ENCODE data around the gene RMP24.

RMP24 gene

DNA sequence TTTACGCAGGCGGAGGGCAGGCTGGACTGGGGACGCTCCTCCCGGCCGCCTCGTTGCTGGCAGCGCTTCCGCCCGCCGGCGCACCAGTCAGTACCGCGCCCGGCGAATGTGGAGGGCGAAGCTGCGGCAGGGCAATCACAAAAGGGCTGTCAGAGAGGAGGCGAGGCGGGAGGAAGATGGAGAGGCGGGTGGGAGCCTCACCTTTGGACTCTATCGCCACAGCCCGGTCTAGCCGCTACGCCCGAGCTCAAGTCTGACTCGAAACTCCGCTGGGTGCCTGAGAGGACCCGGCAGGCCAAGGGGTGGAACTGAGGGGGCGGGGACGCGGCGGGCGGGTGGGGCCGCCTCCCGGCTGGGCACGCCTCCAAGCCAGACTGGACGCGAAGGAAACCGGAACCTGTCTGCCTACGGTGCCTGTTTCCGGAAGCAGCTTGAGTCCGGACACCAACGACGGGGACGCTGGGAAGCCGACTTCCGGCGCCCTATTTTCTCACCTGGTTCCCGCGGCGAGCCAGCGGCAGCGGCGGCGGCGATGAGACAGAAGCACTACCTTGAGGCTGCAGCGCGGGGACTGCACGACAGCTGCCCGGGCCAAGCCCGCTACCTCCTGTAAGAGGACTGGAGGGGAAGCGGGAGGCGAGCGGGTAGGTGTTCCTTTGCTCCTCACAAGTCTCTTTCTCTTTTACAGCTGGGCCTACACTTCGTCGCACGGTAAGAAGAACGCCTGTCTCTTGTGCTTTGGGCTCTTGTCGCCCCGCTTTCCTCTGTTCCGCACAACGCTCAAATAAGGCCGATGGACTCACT lies at the start of gene RMP24:
TSS of gene RMP24 (plus strand) at position 483 of the 804 bp plus-strand sequence.
- peak; percentile 87 for DNase-seq (ENCODE audit: extremely low read depth, low read depth)

DNA sequence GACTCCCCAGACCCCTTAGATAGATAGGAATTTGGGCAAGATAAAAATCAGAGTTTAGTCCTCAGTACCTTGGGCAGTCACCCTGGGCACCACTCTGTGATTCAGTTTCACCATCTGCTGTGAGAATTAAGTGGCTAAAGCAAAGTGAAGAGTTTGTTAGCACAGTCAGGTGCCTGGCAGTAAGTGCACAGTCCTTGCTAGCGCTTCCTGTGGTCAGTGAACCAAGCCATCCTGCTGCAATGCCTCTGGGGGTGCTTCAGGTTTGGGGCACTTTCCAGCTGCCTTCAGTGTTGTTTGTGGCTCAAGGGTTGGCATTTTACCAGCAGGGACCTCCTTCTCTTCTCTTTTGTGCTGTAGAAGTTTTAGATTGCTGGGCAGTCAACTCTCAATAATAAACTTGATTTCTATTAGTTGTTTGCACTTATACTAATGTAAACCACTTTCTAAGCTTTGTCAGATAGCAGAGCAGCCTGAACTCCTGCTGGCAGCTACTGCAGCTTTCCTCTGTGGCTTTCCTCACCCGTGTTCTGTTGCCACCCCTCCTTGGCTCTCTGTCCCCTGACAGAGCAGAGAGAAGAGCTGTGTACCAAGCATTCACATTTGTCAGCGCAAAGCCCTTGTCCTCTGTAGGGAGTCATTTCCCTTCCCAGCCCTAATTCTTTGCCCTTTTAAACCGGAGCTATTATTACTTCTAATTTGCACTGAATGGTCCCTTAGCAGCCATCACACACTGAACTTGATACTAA lies 48.4 kb upstream of the RMP24 start:
- DNase-seq (ENCODE audit: extremely low read depth, low read depth): no peak

DNA sequence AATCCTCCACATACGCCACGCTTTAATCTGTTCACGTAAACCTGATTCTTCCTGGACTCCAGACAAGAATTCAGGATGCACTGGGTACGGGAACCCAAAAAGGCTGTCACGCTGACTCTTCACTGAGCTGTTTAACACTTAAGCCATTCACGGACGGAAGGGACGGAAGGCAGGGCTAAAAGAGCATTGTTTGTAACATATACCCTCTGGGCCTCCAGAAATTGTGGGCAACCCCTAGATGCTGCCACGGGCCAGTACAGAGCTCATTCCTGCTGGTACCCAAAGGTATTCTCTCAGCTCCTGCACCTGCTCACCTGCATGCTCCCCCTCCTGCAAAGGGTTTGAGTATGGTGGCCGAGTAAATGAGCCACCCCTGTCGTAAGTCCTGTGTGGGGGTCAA lies 45.6 kb upstream of the RMP24 start:
- DNase-seq (ENCODE audit: extremely low read depth, low read depth): no peak

DNA sequence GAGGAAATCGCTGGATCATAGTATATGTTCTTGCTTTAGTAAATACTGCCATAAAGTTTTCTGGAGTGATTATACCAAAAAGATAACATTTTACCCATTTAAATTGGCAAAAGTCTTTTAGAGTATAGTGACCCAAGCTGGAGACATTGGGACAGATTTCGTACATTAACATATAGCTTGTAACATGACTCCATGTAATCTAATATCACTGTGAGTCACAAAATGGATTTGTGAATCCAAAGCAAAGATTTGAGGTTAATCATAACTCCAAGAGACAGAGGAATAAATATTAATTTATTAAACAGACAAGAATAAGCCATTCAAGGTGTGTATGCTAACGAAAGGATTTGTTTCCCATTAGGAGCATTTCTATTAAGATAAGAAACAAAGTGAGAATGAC lies 45.0 kb upstream of the RMP24 start:
- no peak for DNase-seq (ENCODE audit: extremely low read depth, low read depth)

DNA sequence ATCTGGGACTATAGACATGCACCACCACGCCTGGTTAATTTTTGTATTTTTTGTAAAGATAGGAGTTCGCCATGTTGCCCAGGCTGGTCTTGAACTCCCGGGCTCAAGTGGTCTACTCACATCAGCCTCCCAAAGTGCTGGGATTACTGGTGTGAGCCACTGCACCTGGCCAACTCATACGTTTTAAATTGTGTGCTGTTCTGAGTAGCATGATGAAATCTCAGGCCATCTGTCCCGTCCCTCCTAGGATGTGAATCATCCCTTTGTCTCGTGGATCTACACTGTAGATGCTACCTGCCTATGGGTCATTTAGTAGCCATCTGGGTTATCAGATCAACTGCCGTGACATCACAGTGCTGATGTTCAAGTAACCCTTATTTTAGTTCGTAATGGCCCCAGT lies 38.5 kb upstream of the RMP24 start:
- peak; percentile 24 for DNase-seq (ENCODE audit: extremely low read depth, low read depth)

DNA sequence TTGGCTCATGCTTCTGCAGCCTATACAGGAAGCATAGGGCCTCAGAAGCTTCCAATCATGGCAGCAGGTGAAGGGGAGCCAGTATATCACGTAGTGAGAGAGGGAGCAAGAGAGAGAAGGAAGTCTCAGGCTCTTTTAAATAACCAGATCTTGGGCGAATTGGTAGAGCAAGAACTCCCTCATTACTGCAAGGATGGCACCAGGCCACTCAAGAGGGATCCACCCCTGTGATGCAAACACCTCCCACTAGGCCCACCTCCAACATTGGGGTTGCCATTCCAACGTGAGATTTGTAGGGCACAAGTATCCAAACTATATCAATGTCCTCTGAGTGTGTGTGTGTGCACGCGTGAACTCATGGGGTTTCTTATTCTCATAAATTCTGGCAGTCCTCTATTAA lies 37.6 kb upstream of the RMP24 start:
- no peak for DNase-seq (ENCODE audit: extremely low read depth, low read depth)

DNA sequence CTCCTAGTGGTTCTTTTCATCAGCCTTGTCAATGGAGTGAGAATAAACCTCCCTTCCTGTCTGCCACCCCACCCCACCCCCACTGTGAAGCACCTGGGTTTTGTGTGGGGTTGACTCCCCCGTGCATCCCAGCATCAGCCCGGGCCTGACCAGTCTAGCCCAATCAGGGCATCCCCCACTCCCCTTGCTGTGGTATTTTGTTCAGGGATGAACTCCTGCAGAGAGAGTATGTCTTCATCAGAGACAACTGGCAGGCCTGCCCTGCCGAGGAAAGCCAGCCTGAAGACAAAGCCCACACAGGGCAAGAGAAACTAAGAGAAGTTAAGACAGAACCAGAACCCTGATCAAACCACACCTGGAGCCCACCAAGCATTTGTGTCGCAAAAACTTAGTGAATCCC lies 36.7 kb upstream of the RMP24 start:
- no peak for DNase-seq (ENCODE audit: extremely low read depth, low read depth)

DNA sequence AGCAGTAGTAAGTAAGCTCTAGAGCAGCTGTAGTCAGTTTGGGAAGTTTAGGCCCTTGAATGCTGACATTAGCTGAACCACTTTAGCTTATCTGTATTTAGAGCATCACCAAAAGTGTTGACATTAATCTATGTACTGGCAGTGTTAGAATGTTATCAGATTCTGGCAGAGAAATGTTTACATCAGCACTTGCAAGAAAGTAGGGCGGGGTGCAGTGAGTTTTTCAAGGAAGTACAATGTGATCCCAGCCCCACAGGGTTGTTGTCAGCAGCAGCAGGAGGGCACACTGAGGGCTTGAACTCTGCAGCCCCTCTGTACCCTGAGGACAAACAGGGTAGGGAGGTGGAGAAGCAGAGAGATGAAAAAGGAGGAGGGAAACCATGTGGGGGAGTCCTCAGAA lies 35.5 kb upstream of the RMP24 start:
- DNase-seq (ENCODE audit: extremely low read depth, low read depth): no peak

DNA sequence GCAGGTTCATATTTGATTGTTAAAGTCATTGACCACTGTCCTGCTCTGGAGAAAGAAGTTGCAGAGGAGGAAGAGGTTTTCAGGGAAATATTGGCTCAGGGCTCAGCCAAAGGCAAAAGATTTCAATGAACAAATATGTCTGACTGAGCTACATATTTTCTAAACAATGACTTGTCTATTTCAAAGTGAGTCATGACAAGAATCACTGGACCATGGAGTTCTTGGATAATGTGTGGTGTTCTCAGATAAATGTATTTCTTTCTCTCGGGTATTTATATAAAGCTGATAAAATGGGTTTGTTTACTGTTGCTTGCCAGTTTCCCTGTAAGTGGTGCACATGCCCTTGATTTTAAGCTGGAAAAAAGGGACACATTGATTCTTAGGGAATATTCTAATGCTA lies 34.3 kb upstream of the RMP24 start:
- DNase-seq (ENCODE audit: extremely low read depth, low read depth): no peak

DNA sequence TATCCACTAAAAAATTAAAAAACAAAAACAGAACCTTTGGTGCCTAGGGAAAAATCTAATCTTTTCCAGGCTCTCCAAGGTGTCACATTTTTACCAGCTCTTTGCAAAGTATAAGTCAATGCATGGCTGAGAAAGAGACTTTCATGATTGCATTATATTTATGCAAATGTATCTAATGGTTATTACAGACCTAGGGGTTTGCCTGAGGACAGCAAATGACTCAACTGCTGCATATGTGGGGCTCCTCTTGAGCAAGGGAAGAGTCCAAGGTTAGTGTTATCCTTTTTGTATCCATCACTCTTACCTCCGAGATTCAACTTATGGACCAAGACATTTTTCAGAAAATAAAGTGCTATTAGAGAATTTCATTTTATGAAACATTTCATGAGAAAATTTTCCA lies 33.9 kb upstream of the RMP24 start:
- no peak for DNase-seq (ENCODE audit: extremely low read depth, low read depth)

DNA sequence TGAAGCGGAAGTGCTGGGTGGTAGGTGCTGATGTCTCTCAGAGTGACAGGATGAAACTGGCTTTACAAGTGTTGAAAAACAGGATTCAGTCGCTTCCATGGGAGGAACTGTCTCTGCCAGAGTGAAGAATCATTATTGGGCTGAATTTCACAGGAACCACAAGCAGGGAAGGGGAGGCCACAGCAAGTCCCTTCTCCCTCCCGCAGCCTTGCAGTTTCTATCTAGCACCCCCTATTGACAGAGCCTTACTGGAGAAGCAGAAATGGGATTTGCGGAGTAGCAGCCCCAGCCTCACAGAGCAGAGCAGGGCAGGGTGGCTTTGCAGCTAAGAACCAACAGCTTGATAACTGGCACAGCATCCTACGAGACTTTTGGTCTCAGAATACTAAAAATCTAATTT lies 33.3 kb upstream of the RMP24 start:
- DNase-seq (ENCODE audit: extremely low read depth, low read depth): no peak

DNA sequence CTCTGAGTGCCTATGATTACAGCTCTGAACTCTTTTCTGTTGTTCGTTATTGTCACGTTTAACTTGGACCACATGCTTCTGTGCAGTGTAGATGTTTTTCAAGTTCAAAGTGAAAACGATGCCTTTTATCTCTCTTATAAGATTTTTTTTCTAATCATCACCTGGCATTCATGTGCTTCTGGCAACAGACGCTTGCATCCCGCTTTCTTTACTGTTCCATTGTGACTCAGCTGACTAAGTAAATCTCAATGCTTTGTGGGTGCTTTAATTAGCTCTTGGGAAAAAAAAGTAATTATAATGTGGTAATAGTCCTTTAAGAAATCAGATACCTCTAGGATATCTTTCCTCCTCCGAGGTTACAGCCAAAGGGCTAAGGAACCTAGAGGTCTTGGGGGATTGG lies 31.2 kb upstream of the RMP24 start:
- DNase-seq (ENCODE audit: extremely low read depth, low read depth): no peak

DNA sequence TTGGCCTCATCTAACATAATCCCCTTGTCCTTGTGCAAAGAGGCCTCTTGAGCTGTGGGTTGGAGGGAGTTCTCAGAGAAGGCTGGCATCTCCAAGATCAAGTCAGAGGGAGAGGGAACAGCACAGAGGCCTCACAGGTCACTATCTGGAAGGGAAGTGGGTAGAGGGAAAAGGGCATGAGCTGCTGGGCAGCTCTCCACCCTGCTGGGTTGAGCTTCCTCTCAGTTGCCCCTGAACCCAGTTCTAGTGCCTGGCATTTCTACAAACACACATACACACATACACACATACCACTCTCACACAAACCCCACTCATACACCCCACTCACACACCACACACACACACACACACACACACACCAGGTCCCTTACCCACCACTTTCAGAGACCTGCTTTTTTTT lies 30.3 kb upstream of the RMP24 start:
- DNase-seq (ENCODE audit: extremely low read depth, low read depth): no peak

DNA sequence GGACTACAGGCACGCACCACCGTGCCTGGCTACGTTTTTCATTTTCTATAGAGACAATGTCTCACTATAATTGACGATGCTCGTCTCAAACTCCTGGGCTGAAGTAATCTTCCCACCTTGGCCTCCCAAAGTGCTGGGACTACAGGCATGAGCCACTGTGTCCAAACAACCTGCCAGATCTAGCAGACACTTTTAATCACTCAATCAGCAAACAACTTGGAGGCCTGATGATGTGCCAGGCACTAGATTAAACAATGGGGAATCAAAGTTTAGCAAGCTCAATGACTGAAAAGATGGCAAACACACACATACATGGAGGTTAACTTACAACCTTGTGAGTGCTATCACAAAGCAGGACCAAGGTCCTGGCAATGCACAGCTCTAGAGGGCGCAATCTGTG lies 29.8 kb upstream of the RMP24 start:
- no peak for DNase-seq (ENCODE audit: extremely low read depth, low read depth)

DNA sequence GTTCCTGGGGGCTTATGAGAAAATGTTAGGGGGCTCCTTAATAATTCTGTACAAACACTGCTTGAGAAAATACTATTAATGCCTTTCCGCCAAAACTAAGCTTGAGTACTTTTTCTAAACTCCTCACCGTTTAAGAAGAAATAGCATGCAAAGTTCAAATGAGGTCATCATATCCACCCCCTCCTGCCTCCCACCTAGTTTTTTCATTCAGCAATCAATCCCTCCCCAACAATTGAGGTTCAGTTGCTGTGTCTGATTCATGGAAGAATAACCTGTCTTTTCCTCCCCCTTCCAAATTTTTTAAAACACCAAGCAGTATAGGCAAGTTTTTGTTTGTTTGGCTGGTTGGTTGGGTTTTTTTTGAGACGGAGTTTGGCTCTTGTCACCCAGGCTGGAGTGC lies 24.4 kb upstream of the RMP24 start:
- no peak for DNase-seq (ENCODE audit: extremely low read depth, low read depth)

DNA sequence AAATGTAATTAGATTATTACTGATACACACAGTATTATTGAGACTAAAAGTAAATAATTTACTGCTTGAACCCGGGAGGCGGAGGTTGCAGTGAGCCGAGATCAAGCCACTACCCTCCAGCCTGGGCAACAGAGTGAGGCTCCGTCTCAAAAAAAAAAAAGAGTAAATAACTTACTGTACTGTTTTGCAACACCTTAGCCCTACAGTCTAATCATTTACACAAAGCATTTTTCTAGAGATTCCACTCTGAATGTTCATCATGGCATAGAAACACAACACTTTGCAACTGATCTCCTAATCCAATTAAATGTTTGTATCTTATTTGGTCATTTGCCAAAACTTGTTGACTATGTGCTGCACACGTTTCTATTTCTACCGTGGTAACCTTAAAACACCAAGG lies 23.4 kb upstream of the RMP24 start:
- DNase-seq (ENCODE audit: extremely low read depth, low read depth): no peak

DNA sequence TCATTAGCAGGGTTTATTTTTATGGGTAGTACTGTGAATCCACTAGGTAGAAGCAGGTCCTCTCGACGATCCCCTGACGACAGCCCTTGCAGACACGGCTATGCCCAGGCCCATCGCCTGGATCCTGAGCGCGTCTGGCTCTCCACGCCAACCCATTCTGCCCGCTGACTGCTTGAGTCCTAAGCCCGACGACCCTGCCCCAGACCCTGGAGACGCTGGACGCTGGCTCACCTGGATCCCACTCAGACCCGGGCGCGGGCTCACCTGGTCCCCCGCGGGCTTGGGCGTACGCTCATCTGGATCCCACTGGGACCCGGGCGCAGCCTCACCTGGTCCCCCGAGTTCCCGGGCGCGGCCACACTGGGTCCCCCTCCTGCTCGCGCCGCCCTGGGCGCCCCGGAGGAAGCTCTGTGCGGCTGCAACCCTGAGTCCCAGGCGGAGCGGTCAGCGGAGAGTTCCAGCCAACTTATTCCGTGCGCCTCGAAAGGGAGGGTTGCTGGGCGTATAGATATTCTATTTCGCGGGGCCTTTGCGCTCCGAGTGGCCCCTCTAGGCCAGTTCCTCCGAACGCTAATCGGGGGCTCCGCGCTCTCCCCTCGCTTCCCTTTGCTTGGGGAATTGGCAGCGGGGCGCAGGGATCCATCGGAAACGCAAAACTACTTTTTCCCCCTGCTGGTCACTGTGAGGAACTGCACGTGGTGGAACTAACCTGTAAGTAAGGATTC lies 22.4 kb upstream of the RMP24 start:
- peak; percentile 32 for DNase-seq (ENCODE audit: extremely low read depth, low read depth)

DNA sequence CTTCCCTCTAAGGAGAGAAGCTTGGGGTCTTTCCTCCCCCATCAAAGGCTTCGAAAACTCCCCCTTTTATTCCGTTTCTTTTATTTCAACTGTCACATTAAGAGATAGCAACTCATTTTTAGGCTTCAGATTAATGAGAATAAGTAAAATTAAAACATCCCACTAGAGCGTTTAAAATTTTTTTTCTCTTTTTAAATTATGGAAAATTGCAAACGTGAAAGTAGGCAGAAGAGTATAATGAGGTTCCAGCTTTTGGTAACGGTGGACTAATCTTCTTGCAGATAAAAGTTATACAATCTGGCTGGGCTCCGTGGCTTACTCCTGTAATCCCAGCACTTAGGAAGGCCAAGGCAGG lies 21.9 kb upstream of the RMP24 start:
- DNase-seq (ENCODE audit: extremely low read depth, low read depth): no peak

DNA sequence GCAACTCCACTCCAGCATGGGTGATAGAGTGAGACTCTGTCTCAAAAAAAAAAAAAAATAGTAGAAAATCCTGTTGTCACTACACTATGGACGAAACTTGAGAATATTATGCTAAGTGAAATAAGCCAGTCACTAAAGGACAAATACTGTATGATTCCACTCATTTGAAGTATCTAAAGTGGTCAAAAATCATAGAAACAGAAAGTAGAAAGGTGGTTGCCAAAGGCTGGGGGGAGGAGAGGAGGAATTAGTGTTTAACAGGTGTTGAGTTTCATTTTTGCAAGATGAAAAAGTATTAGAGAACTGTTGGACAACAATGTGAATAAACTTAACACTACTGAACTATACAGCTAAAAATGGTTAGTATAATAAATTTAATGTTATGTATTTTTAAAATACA lies 18.8 kb upstream of the RMP24 start:
- DNase-seq (ENCODE audit: extremely low read depth, low read depth): no peak

DNA sequence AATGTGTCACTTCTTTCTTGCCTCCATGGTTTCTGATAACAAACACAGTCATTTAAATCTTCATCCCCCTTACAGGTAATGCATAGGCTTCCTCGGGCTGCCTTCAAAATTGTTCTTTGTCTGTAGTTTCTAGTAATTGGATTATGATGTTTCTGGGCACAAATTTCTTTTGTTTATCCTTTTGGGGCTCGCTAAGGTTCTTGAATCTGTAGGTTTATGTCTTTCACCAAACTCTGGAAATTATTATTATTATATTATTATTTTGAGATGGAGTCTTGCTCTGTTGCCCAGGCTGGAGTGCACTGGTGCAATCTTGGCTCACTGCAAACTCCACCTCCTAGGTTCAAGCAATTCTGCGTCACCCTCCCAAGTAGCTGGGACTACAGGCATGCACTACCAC lies 16.3 kb upstream of the RMP24 start:
- no peak for DNase-seq (ENCODE audit: extremely low read depth, low read depth)

DNA sequence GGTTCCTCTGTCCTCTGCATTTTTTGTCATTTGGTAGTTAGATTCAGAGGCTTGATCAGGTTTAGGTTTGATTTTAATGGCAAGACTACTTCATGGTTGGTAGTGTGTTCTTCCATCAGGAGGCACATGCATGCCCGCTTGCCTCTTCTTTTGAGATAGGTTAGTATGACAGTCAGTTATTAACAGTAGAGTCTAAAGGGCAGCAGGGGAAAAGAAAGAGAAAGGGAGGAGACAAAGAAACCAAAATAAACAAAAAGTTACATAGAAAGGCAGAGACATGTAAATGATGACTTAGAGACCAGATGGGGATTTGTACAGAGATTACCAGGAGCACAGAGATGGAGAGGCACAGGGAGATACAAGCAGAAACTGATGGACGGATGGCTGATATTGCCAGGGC lies 10.2 kb upstream of the RMP24 start:
- no peak for DNase-seq (ENCODE audit: extremely low read depth, low read depth)

DNA sequence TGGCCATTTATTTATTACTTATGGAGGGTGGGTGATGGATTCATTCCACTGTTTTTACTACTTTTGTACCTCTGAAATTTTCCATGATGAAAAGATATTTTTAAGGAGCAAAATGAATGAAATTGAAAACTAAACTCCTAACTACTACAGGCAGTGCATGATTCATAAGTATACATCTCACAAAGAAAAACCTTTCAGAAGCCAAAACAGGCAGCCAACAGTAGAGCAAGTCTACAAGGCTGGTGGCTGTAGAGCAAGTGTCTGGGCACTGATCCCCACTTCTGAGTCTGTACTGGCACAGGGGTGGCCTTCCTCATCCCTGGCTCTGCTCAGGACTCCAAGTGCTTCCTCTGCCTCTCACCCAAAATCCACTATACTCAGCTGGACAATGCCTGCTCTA lies 8.2 kb upstream of the RMP24 start:
- no peak for DNase-seq (ENCODE audit: extremely low read depth, low read depth)
